Measurements from ENCODE around the gene HDAC11.

HDAC11 gene

DNA sequence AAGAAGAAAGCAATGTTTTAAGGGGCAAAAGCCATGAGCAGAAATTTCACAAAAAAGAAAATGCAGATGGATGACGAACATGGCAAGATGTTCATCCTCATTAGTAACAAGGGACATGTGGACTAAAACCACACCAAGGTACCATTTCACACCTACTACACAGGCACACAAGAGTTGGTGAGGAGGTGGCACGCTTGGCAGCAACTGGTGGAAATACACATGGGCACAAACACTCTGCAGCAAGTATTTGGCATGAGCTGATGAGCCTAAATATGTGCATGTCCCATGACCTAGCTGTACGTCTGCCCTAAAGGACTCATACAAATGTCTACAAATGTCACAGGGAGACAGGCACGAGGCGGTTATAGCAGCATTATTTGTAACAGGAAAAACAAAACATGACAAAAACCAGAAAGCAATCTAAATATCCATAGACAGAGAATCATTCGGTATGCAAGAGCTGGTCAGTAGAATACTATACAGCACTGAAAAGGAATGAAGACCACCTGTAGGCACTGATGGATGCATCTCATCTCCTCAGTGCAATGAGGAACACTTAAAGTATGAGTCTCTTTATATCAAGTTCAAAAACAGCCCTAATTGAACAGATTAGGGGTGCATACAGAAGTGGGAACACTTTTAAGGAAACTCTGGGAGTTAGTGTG, 57.3 kb downstream of the HDAC11 start:
- FAIRE-seq (no peak), DNase-seq (ENCODE audit: extremely low spot score, insufficient read length, low read depth) (no peak)

DNA sequence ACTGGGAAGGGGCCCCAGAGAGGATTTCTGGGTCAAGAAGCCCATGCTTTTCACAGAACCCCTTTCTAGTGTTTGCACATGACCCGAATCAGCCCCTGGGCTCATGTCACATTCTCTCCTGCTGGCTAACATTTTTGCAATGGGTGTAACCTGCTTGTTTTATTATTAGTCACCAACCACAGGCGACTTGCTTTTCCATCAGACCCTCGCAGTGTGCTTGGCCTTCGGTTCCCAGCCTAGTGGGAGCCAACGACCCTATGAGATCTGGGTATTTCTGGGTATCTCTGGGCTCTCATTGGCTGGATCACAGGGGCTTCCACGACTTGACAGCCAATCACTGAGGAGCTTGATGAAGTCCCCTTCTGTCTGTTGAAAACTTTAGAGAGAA, 57.8 kb downstream of the HDAC11 start:
- FAIRE-seq (no peak), DNase-seq (ENCODE audit: extremely low spot score, insufficient read length, low read depth) (no peak)

DNA sequence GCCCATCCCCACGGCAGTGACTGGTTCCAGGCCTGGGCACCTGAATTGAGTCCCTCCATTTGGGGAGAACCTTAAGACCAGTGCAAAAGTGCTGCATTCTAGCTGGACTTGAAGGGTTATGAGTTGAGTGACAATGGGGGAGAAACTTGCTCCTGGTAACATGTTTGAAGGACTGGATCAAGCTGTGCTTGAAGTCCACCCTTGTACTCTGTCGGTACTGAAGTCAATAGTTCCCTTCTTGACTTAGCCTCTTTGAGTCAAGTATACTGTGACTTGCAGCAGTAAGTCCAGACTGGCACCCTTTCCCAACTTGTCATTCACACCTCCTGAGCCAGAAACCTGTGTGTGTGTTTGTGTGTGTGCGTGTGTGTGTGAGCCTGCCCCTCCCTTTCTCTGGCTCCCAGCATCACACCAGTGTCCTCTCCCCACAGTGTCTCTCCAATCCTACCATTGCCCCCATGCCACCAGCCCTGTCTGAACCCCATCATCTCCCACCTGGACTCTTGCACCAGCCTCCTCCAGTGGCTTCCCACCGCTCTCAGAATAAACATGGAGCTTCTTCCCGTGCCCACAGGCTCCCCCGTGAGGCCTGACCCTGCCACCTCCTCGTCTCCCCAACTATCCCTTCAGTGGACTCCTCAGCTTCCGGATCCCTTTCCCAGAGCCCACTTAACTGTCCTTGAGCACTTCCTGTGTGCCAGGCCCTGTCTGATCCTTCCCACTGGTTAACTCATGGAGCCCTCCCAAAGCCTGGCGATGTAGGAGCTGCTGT, 58.6 kb downstream of the HDAC11 start:
- FAIRE-seq (no peak), DNase-seq (ENCODE audit: extremely low spot score, insufficient read length, low read depth) (no peak)

DNA sequence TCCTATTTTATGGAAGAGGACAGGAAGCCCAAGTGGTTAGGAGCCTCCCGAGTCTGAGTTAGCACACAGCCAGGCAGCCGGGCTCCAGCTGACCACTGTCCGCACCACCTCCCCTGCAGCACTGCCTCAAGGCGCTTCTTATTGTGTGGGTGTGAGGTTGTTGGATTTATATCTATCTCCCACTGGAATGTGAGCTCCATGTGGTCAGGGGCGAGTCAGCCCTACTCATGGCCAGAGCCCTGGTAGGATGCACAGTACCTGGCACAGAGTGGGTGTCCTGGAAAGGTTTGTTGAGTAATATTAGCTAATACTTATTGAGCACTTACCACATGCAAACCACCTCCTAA, 59.2 kb downstream of the HDAC11 start:
- DNase-seq (ENCODE audit: extremely low spot score, insufficient read length, low read depth) (no peak), FAIRE-seq (no peak)

DNA sequence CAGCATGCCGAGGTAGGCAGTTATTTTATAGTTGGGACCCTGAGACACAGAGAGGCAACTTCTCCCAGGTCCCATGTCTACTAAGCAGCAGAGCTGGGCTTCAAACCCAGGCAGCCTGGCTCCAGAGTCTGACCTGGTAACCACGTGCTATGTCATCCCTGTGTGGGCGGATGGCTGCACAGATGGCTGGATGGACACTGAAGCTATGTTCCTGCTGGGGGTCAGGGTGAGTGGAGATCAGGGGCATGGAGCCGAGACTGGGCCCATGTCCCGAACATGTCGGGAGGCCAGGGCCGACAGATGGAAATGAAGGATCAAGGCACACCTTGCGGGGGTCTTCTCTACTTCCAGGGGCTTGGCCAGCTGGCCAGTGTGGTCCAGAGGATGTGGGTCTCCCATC, 59.6 kb downstream of the HDAC11 start:
- DNase-seq (ENCODE audit: extremely low spot score, insufficient read length, low read depth): no peak

DNA sequence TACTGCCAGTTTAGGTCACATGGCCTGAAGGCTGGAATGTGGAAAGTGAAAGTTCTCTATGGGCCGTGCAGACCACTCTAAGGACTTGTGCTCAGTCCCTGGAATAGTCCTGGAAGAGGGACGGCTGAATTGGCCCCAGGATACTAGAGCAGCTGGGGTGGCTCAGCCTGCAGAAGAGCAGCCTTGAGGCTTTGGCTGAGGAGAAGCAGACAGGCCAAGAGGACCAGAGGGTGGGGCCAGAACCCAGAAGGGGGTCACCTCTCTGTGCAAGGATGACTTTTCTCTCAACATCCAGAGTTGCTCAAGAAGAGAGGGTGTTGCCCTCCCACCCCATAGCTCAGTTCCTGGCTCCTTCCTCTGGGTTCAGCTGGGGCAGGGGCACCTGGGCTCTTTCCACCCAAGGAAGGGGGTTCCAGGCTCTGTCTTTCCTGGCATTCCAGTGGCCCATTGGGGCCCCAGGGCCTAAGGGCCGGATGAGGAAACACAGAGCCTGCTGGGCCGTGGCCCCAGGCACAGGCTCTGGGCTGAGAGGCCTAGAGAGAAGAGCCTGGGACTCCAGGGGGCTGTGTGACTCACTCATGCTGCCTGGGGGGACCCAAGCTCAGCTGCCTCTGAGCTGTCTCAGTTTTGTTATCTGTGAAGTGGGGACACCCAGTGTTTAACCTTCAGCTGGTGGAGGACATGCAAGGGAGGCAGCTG, 60.3 kb downstream of the HDAC11 start:
- no peak for FAIRE-seq

More for the DNA sequence above, 59.6 kb downstream of the HDAC11 start:
- no peak for FAIRE-seq

DNA sequence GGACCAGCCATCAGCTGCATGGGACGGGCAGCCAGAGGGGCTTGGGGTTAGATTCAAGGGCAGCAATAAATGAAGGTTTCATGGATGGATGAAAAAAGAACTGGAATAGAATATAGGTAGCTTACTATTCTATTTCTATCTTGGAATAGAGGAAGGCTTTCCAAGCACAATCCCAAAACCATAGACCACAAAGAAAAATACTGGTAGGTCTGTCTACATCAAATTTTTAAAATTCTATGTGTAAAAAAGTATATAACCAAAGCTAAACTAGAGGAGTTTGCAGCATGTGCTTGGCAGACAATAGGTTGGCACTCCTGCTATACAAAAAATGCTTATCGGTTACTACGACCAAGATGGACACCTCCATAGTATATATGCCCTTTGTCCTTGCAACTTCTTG, 61.6 kb downstream of the HDAC11 start:
- DNase-seq (ENCODE audit: extremely low spot score, insufficient read length, low read depth): no peak
- FAIRE-seq: no peak

More for the DNA sequence above, 60.3 kb downstream of the HDAC11 start:
- no peak for DNase-seq (ENCODE audit: extremely low spot score, insufficient read length, low read depth)

DNA sequence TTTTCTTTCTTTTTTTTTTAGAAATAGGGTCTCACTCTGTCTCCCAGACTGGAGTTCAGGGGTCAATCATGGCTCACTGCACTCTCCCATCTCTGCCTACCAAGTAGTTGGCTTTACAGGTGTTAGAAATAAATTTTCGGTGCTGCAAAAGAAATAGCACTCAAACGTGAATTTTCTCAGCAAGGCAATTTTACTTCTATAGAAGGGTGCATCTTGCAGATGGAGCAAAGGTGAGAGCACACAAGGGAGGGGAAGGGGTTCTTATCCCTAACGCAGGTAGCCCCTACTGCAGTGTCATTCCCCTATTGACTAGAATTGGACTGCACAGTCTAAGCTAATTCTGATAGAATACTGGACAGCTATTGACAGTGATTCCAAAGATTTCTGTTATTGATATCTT, 62.0 kb downstream of the HDAC11 start:
- DNase-seq (ENCODE audit: extremely low spot score, insufficient read length, low read depth) (no peak), FAIRE-seq (no peak)

DNA sequence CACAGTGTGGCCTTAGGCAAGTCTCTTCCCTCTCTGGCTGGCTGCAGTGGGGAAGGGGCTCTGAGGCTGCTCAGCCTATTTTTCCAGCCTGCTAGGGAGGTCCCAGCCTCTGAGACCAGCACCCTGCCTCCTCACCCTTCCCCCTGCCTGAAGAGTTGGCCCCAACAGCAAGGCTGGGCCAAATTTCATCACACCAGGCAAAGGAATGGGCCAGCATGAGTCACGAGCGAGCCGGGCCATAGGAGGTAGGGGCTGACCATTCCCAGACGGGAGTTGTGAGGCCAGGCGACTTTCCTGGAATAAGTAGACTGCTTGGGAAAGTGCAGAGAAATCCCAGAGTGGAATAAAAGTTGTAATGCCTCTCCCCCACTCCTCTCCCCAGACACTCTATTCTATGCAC, 63.1 kb downstream of the HDAC11 start:
- DNase-seq (ENCODE audit: extremely low spot score, insufficient read length, low read depth): no peak
- FAIRE-seq: no peak

DNA sequence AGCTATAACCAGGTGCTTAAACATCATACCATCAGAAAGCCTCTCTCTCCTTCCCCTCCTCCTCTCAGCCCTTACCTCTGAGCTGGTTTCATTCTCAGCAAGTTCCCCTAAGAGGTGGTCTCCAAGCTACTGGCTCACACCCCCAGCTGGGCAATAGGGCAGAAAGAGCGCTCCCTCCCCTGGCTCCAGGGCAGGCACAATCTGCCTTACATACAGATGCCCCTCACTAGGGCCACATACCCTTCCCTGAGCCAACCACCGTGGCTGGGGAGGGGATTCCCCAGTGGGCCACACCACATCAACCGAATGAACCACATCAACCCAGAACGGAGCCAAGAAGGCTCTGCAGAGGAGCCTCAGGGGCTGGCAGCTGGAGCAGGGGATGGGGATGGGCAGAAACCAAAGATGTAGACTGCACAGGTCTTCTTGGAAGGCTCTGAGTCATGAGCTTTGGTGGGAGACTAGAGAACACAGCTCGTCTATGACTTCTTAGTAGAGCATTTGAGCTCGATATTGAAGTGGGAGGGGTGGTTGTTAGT, 64.3 kb downstream of the HDAC11 start:
- DNase-seq (ENCODE audit: extremely low spot score, insufficient read length, low read depth) (no peak), FAIRE-seq (no peak)

DNA sequence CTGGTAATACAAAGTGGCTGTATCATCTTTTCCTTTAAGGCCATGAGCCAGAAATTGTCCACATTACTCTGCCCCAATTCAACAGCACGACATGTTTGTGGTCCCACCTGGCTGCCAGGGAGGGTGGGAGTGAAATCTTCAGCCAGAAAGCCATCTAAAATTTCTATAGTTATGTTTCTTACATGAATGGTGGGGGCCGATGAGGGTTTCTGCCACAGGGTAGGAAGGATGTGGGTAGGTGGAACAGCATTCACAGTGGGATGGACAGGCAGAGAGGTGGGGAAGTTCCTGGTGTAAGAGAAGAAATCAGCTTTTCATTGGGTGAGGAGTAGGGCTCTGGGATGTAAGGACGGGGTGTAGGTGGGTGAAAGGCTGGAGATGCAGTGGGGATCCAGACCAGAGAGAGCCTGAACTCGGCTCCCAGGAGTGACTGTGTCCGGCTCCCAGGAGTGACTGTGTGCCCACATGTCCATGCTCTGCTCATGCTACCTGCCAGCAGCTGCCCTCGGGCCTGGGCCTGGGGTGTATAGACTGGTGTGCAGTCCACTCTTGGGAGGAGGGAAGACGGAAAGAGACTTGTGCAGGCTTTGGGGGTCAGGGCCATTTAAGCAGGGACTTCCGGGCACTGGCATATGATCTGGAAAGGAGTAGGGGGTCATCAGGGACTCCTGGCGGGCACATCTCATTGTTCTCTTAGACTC, 65.0 kb downstream of the HDAC11 start:
- DNase-seq (ENCODE audit: extremely low spot score, insufficient read length, low read depth): no peak
- no peak for FAIRE-seq

DNA sequence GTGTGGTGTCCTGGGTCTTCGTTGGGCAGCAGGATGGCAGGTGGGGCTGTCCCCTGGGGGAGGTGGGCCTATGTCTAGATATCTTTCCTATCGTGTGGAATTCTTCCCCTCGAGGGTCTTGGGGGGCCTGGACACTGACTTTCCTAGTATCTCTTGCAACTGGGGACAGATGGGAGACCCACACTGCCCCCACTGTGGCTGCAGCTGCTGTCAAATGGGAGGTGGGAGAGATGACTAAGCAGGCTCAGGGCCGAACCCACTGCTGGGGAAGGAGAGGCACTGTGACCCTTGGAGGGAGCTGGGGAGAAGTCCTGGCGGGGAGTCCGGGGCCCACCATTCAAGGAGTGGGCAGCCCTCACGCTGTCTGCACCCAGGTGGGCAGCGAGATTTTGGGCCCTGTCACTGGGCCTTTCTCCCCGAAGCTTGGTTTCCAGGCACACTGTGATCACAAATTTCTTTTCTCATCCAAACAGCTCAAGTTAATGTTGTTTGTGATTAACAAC, 65.9 kb downstream of the HDAC11 start:
- no peak for FAIRE-seq
- DNase-seq (ENCODE audit: extremely low spot score, insufficient read length, low read depth): no peak

DNA sequence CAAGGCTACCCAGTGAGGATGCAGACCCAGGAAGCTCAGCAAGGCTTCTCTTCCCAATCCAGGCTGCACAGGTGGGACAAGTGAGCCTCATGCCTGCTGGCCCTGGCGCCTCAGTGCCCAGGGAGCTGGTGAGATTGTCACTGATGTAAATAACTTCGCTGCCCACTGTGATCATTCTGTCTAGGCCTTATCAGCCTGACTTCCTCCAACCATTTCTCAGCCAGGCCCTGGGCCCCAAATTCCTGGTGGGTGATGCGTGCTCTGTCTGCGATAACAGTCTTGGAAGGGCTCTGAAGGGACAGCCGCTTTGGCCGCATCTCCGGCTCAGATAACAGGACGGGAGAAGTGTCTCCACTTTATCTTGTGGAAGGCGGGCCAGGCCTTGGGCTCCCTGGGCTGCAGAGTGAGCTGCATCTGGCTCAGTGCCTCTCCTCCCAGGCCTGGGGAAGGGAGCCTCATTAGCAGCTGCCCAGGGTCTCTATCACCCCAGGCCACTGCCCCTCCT, 66.6 kb downstream of the HDAC11 start:
- FAIRE-seq (no peak), DNase-seq (ENCODE audit: extremely low spot score, insufficient read length, low read depth) (no peak)

DNA sequence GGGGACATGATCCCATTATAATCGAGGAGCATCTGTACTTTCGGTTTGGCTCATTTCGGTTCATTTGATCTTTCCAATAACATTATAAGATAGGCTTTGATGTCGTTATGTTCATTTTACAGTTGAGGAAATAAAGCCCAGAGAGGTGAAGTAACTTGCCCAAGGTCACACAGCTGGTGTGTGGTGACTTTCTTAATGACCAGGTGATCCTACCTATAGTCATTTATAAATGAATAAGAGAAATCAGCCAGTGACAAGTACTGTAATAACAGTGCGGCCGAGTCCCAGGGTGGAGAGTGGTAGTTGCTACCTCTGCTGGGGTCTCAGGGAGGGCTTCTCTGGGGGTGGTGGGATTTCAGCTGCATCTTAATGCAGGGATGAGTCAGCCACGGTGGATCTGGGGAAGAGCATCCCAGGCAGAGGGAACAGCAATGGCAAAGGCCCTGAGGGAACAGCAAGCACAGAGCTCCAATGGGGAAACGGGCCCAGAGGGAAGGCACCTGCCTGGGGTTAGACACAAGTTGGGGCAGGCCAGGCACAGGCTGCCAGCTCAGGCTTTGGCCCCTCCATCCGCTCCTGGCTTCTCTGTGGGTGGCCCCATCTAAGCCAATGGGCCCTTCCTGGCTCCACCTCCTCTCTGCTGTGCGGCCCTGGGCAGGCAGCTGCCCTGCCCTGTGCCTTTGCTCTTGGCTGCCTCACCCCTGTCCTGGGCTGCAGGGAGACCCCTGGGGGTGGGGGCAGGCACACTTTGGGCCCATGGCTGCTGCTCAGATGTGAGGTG, 67.7 kb downstream of the HDAC11 start:
- FAIRE-seq: no peak
- no peak for DNase-seq (ENCODE audit: extremely low spot score, insufficient read length, low read depth)

DNA sequence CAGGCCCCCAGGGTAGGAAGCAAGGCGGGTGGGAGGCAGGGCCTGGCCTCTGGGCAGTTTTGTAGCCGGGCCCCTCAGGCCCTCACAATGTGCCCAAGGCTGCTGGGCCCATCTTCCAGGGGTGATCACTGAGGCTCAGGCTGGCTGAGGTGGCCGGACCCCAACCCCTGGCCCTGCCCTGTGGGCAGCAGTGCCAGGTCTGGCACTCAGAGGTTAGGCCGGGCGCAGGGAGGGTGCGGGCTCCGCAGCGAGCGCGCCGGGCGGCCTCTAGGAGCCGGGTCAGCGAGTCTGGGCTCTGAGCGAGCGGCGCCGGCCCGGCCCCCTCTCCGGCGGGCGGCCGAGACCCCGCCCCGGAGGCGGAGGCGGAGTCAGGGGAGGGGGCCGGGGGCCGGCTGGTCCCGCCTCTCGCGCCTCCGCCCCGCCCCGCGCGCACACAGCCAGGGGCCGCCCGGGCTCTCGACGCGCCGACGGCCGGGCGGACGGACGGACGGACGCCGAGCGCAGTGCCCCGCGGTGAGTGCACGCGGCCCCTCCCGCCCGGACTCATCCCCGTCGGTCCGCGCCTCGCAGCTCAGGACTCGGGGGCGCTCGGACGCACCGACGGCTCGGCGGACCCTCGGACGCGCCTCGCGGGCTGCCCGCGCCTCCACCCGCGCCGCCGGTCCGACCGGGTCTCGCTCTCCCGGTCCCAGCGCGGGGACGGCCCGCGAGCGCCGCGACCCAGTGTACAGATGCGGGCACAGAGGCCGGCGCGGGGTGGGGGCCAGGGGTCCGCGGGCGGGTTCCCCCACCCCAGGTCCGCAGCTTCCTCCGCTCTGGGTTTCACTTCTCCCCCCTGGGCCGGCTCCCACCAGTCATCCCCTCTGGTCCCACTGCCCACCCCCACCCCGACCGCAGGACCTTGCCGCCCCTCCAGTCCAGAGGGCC, 68.9 kb downstream of the HDAC11 start, which contains the start of gene FBLN2:
FBLN2 (plus strand) TSS at position 430 of the 927 bp plus-strand sequence. CDS start 21,231 bp downstream, outside the sequence.
- DNase-seq (ENCODE audit: extremely low spot score, insufficient read length, low read depth): no peak
- FAIRE-seq: no peak

DNA sequence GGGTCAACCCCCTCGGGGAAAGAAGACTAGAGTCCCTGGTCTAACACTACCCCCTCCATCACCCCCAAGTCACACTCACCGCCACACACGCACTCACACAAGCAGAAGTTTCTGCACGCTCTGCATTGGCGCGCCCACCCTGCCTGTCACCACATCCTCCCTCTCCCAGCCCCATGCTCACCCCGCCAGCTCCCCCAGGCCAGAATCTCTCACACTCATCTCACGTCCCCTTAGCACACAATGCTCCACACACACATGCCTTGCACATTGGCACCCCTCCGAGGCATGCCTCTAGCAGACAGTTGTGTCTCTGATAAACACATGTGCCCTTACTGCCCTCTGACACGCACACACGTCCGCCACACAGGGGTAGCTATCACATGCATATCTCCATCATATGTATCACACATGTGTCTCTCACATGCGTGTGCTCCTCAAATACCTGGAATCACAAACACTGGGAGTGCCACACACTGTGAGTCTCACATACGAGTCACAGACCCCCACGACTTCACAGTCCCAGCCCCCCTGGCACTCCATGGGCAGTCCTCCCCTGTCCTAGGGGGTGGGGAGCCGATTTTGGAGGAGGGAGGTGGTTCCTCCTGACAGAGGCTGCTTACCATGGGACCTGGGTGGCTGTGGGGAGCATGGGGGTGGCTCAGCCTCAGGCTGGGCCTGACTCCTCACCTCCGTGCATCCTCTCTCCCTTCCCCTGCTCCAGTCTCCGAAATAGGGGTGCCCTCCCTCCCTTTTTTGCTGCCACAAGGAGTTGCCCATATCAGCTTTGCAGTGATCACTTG, 69.7 kb downstream of the HDAC11 start:
- DNase-seq (ENCODE audit: extremely low spot score, insufficient read length, low read depth): no peak
- no peak for FAIRE-seq

DNA sequence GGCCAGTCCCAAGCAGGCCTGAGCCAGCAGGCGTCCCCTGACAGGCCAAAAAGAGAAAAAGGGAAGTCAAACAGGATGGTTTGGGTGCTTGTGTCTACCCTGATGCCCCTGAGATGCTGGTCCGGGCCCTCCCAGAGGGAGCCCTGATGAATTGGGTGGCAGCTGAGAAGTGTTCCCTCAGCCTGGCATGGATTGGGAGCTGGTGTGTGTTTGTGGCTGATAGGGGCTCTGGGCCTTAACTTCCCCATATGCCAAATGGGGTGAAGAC, 70.3 kb downstream of the HDAC11 start:
- DNase-seq (ENCODE audit: extremely low spot score, insufficient read length, low read depth) (no peak), FAIRE-seq (no peak)
